ENCODE measurements around the gene LRRC71.

DNA sequence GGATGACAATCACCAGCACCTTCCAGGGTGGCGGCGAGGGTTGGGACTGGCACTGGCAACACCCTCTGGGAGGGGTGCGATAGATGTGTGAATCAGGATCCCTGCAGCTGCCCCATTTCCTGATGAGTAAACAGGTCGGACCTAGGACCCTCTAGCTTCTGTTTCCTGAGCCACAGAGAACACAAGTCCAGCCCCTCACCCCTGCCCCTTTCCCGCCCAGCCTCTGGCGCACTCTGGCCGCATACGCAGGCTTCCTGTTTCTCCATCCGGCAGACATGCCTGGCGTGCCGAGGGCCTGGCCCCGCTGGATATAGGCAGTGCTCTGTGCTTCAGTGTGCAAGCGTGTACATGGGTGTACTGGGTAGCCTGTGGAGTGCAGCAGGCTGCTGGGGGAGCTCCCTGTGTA lies 22.3 kb upstream of the LRRC71 start:
- no peak for TF ChIP-seq EZH2phosphoT487 (IDR thresholded peaks at IDR 0.05)
- TF ChIP-seq, protein P1, sequence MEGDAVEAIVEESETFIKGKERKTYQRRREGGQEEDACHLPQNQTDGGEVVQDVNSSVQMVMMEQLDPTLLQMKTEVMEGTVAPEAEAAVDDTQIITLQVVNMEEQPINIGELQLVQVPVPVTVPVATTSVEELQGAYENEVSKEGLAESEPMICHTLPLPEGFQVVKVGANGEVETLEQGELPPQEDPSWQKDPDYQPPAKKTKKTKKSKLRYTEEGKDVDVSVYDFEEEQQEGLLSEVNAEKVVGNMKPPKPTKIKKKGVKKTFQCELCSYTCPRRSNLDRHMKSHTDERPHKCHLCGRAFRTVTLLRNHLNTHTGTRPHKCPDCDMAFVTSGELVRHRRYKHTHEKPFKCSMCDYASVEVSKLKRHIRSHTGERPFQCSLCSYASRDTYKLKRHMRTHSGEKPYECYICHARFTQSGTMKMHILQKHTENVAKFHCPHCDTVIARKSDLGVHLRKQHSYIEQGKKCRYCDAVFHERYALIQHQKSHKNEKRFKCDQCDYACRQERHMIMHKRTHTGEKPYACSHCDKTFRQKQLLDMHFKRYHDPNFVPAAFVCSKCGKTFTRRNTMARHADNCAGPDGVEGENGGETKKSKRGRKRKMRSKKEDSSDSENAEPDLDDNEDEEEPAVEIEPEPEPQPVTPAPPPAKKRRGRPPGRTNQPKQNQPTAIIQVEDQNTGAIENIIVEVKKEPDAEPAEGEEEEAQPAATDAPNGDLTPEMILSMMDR (IDR thresholded peaks at IDR 0.05): no peak
